Activated T-cell treated with anti-CD3 and anti-CD28 coated beads, Interleukin-2, amount 50 U/mL, for 1 hour (primary cell): ENCODE results near the gene RABEP2.
"Not testable (repeated sequence)": the region's sequence is repeated elsewhere in the genome, so short reads cannot be mapped to it uniquely, and the experiment has no call there.

ENCODE experiments used
- DNase-seq: peaks from one replicate; pipeline ENCODE4 v3.0.0-alpha.2; 2020

The RABEP2 gene

GRCh38 chr16:28878083-28878926 is 46.7 kb downstream of the RABEP2 start, which contains the start of gene ATP2A1:
Gene ATP2A1, plus strand, starts transcription at chr16:28878488. Its CDS starts 184 bp downstream, at chr16:28878672.
- no peak for DNase-seq

DNA sequence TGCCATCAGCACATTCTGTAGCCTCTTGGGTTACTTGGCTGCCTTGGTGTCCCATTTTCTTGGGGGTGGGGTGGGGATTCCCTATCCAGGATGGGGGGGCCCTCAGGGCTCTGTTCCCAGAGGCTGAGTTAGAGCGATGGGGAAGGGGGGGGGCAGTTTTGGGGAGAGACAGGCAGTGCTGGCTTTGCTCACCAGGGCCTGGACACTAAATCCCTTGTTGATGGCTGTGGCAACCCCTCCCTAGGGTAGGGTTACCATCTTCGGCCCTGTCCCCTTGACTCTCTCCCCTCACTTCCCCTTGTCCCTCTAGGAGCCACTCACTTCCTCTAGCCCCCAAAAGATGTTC is 47.4 kb downstream of the RABEP2 start:
- DNase-seq: no peak

GRCh38 chr16:28876973-28877654 is 47.9 kb downstream of the RABEP2 start:
- DNase-seq: no peak

GRCh38 chr16:28876019-28876659 is 48.9 kb downstream of the RABEP2 start:
- DNase-seq: no peak

GRCh38 chr16:28875134-28876018 is 49.7 kb downstream of the RABEP2 start:
- no peak for DNase-seq

DNA sequence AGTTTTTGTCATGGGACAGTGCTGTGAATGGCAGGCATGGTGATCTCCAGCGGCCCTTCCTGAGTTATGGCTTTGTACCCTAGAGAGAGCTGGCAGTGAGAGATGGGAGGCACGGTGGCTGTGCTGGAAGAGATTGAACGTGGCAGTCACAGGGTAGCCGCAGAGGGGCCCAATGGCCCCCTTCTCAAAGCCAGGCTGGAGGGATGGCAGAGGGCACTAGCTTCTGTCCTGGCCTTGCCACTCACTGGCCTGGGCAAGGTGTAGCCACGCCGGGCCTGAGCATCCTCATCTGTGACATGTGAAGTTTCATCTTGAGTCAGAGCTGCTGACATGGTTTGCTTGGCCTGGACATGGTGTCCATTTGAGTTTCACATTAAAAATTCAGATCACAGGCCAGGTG is 50.6 kb downstream of the RABEP2 start:
- DNase-seq: no peak

GRCh38 chr16:28873543-28874201 is 51.4 kb downstream of the RABEP2 start:
- DNase-seq: peak; percentile 72

- no peak for DNase-seq
Observed at GRCh38 chr16:28872952-28873351, 52.1 kb downstream of the RABEP2 start.

GRCh38 chr16:28869201-28869600 is 55.8 kb downstream of the RABEP2 start:
- no peak for DNase-seq

GRCh38 chr16:28867646-28868045 is 57.4 kb downstream of the RABEP2 start:
- DNase-seq: not testable (repeated sequence)

DNA sequence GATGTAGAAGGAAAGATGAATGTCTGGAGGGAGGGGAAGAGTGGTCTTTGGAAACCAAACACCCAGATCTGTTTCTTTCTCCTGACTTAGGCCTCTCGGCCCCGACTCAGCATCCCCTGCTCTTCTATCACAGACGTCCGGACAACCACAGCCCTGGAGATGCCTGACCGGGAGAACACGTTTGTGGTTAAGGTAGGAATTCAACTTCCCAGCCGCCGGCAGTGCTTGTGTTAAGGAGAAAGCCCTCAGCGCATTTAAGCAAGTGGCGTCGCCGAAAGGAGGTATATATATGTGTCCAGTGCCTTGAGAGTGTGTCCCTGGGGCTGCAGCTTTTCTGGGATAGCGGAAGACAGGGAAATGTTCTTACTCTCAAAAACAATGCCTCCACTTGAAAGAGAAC is 57.8 kb downstream of the RABEP2 start:
- DNase-seq: no peak

DNA sequence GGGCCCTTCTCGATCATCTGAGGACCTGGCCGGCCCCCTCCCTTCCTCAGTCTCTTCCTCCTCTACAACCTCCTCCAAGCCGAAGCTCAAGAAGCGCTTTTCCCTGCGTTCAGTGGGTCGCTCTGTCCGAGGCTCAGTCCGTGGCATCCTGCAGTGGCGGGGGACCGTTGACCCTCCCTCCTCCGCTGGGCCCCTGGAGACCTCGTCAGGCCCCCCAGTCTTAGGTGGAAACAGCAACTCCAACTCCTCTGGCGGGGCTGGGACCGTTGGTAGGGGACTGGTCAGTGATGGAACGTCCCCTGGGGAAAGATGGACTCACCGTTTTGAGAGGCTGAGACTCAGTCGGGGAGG is 58.6 kb downstream of the RABEP2 start:
- DNase-seq: no peak

- no peak for DNase-seq
Observed at GRCh38 chr16:28865722-28866453, 59.1 kb downstream of the RABEP2 start.

DNA sequence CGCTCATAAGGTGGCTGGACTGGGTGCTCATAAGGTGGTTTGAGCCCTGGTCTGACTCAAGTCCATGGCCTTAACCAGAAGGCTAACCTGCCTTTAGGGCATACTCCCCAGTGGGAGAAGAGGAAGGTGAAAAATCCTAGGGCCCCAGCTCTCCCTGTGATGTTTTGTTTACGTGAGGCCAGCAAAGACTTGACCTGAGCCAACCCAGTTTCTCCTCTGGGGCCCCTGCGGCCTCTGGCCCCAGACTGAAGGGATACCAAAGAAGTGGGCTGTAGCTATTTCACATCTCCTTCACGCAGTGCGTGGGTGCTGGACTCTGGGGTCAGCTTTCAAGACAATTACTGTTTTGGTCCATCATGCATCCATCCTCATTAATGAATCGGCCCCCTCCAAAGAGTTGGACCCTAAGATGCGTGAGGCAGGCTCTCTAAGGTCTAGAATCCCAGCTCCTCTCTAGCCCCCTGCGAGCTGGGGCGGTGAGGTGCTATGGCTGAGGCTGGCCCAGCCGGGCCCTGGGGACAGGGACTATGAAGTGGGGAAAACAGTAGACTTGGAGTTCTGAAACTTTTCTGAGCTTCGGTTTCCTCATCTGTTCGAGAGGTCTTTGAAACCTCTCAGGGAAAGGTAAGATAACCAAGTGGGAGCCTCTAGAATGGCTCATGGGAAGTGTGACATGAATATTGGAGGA is 59.9 kb downstream of the RABEP2 start:
- no peak for DNase-seq

DNA sequence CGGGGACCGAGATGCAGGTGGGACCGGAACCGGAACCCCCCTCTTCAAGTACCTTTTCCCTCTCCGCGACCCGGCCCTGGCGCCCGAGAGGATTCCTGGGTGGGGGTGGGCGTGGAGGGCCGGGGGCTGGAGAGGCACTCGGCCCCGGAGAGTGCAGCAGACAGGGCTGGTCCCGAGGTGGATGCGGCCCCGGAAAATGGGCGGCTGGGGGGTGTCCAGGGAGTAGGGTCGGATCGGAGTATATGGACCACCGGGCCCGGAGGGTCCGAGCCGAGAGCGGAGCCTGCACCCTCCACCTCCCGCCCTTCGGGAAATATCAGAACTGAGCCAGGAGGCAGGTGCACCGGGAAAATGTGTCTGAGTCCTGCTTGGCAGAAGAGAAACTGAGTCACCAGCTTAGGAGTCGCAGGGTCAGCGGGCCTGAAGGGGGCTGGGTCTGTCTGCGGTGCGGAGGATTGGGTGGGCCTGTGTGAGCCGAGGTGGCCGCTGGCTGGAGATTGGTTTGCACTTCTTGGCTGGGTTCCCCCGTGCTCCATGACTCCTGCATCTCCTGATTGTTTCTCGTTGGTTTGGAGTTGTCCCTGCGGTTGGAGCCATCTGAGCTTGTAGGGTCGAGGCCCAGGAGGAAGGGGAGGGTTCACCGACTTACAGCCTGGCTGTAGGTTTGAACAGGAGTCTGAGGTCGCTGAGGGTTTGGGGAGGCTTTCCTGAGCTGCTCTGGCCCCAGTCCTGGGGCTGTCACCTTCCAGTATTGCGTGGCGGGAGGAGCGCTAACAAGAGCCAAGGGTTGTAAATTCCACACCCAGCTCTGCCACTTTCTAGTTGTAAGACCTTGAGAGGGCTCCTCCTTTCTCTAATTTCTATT is 60.9 kb downstream of the RABEP2 start:
- DNase-seq: no peak

DNA sequence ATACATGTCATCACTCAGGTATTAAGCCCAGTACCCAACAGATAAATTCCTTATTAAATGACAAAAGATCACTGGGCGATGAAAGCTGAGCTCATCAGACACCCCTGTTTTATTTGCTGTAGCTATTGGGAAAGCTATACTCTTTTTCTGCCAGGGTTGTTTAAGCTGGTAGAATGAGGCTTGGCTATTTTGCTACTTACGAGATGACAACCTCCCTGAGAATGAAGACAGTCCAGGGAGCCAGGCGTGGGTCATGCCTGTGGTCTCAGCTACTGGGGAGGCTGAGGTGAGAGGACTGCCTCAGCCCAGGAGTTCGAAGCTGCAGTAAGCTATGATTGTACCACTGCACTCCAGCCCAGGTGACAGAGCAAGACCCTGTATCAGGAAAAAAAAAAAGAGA is 65.7 kb downstream of the RABEP2 start:
- no peak for DNase-seq

DNA sequence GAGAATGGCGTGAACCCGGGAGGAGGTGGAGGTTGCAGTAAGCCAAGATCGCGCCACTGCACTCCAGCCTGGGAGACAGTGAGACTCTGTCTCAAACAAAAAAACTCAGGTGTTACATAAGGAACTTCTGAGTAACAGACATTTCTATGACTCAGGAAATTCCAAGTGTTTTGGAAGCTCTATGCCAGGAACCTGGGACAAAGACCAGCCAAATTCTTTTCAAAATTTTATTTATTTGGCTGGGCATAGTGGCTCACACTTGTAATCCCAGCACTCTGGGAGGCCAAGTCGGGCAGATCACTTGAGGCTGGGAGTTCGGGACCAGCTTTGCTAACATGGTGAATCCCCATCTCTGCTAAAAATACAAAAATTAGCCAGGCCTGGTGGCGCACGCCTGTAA is 66.6 kb downstream of the RABEP2 start:
- DNase-seq: no peak
